Activated naive CD4-positive, alpha-beta T cell (primary cell): ENCODE results near the gene IFNL2.
A peak's percentile ranks its signal among the peaks of the same experiment; 100 is the strongest.
"Not testable (repeated sequence)": the region's sequence is repeated elsewhere in the genome, so short reads cannot be mapped to it uniquely, and the experiment has no call there.

Experiments
- DNase-seq, 4 experiments: peaks; one replicate each; lab custom pipeline; 2025; lab: John Stamatoyannopoulos, UW

The IFNL2 gene

GRCh38 chr19:39297931-39298634 lies 29.9 kb downstream of the IFNL2 start:
- DNase-seq: peak in 1 of 4 experiments; percentile 10

GRCh38 chr19:39299404-39299803 lies 31.2 kb downstream of the IFNL2 start:
- no peak for DNase-seq

GRCh38 chr19:39299832-39300231 lies 31.6 kb downstream of the IFNL2 start:
- DNase-seq: no peak

- DNase-seq: no peak
Measured at GRCh38 chr19:39301021-39301420, 32.8 kb downstream of the IFNL2 start.

GRCh38 chr19:39301562-39301961 lies 33.4 kb downstream of the IFNL2 start:
- no peak for DNase-seq

GRCh38 chr19:39303373-39304184 lies 35.4 kb downstream of the IFNL2 start:
- DNase-seq: no peak

GRCh38 chr19:39304185-39304513 lies 36.0 kb downstream of the IFNL2 start:
- no peak for DNase-seq

- no peak for DNase-seq
Measured at GRCh38 chr19:39304701-39305571, 36.7 kb downstream of the IFNL2 start.

GRCh38 chr19:39306075-39306474 lies 37.9 kb downstream of the IFNL2 start:
- DNase-seq: no peak

- DNase-seq: no peak
Measured at GRCh38 chr19:39307046-39307821, 39.0 kb downstream of the IFNL2 start.

- no peak for DNase-seq
Measured at GRCh38 chr19:39307822-39308530, 39.8 kb downstream of the IFNL2 start.

GRCh38 chr19:39308531-39309304 lies 40.5 kb downstream of the IFNL2 start:
- no peak for DNase-seq

GRCh38 chr19:39309305-39309670 lies 41.1 kb downstream of the IFNL2 start:
- DNase-seq: not testable (repeated sequence)

- no peak for DNase-seq
Measured at GRCh38 chr19:39310558-39311311, 42.5 kb downstream of the IFNL2 start.

- no peak for DNase-seq
Measured at GRCh38 chr19:39314016-39314728, 46.0 kb downstream of the IFNL2 start.

- no peak for DNase-seq
Measured at GRCh38 chr19:39315933-39316332, 47.7 kb downstream of the IFNL2 start.

- DNase-seq: no peak
Measured at GRCh38 chr19:39316627-39317321, 48.6 kb downstream of the IFNL2 start.

- no peak for DNase-seq
Measured at GRCh38 chr19:39317476-39317875, 49.3 kb downstream of the IFNL2 start.
